ENCODE results near the gene ZDHHC20. TPM values are rescaled to one million over a fixed set of nuclear protein-coding genes. Genes with fewer than 3 reads are reported as not detected.

Gene ZDHHC20
- polyA plus RNA-seq, 4 donors = 17.8 to 68.8 (median 23.1) TPM

DNA sequence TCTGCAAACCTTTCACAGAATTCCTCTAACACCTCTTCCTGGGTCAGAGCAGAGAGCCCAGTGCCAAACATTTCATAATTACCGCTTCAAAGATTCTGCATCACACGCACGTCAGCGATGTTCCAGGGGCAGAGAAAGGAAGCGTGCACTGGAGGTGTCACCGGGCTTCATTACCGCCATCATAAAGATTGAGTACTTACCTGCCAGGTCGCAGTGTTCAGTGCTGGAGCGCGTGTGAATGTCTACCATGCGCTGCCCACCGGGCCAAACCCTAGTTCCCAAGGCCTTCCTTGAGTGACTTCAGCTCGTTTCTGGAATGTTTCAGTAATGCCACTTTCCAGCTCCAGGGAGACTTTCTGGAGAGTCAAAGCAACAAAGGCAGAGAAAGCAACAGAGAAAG lies 104.4 kb downstream of the ZDHHC20 start:
- H3K36me3 ChIP-seq (ENCODE audit: control insufficient read depth in 3 of 3, insufficient read depth in 2 of 3, low read depth in 1 of 3, low read length in 3 of 3) = no peaks in the 10 kb centered on the region
- FAIRE-seq = no peak
- peaks cover 0 to 3% of the 10 kb centered on the region in 2 donors for H3K9me3 ChIP-seq (ENCODE audit: control insufficient read depth in 2 of 2, insufficient read depth in 1 of 2, low read depth in 1 of 2, low read length in 1 of 2)
- no peaks in the 10 kb centered on the region for H3K4me1 ChIP-seq (ENCODE audit: control insufficient read depth in 3 of 3, insufficient read depth in 2 of 3, low read depth in 1 of 3, low read length in 2 of 3)
- WGBS, 3 donors = 91 to 93% (median 93%) methylated on average over 13 of the region's 13 CpGs
- H3K27me3 ChIP-seq (ENCODE audit: control insufficient read depth in 3 of 3, insufficient read depth in 3 of 3, low read length in 3 of 3) = no peaks in the 10 kb centered on the region
- no peak for DNase-seq
- H3K4me3 ChIP-seq (ENCODE audit: low read depth in 1 of 3, low read length in 3 of 3) = no peak overlapping the region
- no peak overlapping the region for H3K27ac ChIP-seq (ENCODE audit: low read depth in 1 of 3, low read length in 2 of 3)

DNA sequence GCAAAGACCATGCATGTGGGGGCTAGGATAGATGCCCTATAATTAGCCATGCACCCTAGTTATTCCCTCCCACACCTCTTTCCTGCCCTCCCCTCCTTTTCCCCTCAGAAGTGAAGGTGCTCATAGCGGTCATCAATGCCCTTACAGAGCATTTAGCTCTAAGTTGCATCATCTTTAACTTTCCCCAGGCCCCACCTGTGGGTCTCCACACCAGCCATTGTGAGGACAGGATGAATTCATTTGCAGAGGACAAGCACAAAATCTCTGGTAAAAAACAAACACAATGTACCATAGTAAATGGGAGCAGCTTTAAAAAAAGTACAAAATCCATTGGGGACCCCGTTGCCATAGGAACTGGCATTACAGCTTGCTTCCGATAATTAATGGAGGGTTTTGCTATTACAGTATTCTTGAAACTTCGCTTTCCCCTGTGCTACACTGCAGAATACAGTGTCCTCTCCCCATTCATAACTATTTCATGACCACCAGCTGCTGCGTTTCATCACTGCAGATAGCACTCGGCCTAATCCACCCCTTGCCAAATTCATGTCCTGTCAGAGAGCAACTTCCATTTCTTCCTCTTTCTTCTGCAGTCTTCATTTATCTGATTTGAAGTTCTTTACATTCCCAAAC lies 110.5 kb downstream of the ZDHHC20 start:
- Histone ChIP-seq H3K9me3 (ENCODE audit: control insufficient read depth in 2 of 2, insufficient read depth in 1 of 2, low read depth in 1 of 2, low read length in 1 of 2) (no peaks in the 10 kb centered on the region), H3K4me3 (ENCODE audit: low read depth in 1 of 3, low read length in 3 of 3) (no peak overlapping the region), H3K27me3 (ENCODE audit: control insufficient read depth in 3 of 3, insufficient read depth in 3 of 3, low read length in 3 of 3) (no peaks in the 10 kb centered on the region), H3K27ac (ENCODE audit: low read depth in 1 of 3, low read length in 2 of 3) (no peak overlapping the region), H3K36me3 (ENCODE audit: control insufficient read depth in 3 of 3, insufficient read depth in 2 of 3, low read depth in 1 of 3, low read length in 3 of 3) (no peaks in the 10 kb centered on the region), H3K4me1 (ENCODE audit: control insufficient read depth in 3 of 3, insufficient read depth in 2 of 3, low read depth in 1 of 3, low read length in 2 of 3) (no peaks in the 10 kb centered on the region)
- 71 to 82% (median 79%) methylated on average over 6 of the region's 6 CpGs for WGBS, 3 donors
- DNase-seq (no peak), FAIRE-seq (no peak)

DNA sequence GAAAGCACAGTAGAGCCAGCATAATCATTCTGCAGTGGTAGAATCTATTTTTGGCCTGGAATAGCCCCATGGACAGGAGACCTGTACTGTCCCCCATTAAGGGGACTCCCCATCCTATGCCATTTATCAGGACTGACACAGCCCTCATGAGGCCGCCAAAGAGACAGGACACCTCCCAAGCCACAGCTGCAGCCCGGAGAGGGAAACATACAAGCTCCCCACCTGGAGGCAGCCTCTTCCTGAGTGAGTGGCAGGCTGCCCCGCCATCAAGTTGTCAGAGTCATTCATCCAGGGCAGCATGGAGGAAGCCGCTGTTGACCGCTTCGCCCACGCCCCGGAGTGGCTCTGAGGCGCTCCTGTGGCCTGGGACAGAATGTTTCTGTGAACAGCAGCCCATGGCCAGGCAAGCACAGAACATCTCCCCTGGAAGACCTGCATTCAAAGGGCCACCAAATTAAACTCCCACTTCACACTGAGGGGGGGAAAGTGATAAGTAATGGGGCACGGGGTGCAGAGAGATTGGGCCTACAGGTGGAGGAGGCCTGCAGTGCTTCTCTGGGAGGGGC lies 111.3 kb downstream of the ZDHHC20 start:
- H3K4me3 ChIP-seq (ENCODE audit: low read depth in 1 of 3, low read length in 3 of 3) = no peak overlapping the region
- no peaks in the 10 kb centered on the region for H3K36me3 ChIP-seq (ENCODE audit: control insufficient read depth in 3 of 3, insufficient read depth in 2 of 3, low read depth in 1 of 3, low read length in 3 of 3)
- H3K27ac ChIP-seq (ENCODE audit: low read depth in 1 of 3, low read length in 2 of 3) = no peak overlapping the region
- H3K4me1 ChIP-seq (ENCODE audit: control insufficient read depth in 3 of 3, insufficient read depth in 2 of 3, low read depth in 1 of 3, low read length in 2 of 3) = no peaks in the 10 kb centered on the region
- WGBS, 3 donors = 81 to 86% (median 85%) methylated on average over 10 of the region's 10 CpGs
- H3K9me3 ChIP-seq (ENCODE audit: control insufficient read depth in 2 of 2, insufficient read depth in 1 of 2, low read depth in 1 of 2, low read length in 1 of 2) = no peaks in the 10 kb centered on the region
- DNase-seq = no peak
- FAIRE-seq = no peak
- H3K27me3 ChIP-seq (ENCODE audit: control insufficient read depth in 3 of 3, insufficient read depth in 3 of 3, low read length in 3 of 3) = no peaks in the 10 kb centered on the region

DNA sequence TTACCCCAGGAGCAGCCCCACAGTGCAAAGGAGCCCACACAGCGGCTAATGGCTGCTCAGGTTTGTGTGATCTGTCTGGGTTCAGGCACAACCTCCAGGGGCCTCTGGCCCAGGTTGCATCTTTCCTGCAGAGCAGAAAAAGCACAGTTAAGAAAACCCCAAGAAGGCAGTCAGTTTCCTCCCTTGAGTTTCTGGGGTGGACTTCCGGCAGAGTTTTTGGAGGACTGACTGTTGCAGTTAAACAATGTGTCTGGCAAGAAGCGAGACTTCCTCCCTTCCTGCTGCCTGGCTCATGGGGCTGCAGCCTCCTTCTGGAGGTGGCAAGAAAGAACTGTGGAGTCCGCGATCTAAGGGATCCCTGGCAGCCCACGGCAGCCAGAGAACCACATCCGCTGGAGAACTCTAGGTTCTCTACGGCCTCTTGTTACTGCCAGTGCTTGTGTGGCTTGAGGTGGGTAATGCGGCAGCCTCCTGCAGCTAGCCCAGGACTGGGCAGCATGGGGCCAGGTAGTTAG lies 114.4 kb downstream of the ZDHHC20 start:
- Histone ChIP-seq H3K27me3 (ENCODE audit: control insufficient read depth in 3 of 3, insufficient read depth in 3 of 3, low read length in 3 of 3) (no peaks in the 10 kb centered on the region), H3K4me1 (ENCODE audit: control insufficient read depth in 3 of 3, insufficient read depth in 2 of 3, low read depth in 1 of 3, low read length in 2 of 3) (no peaks in the 10 kb centered on the region), H3K27ac (ENCODE audit: low read depth in 1 of 3, low read length in 2 of 3) (no peak overlapping the region), H3K36me3 (ENCODE audit: control insufficient read depth in 3 of 3, insufficient read depth in 2 of 3, low read depth in 1 of 3, low read length in 3 of 3) (no peaks in the 10 kb centered on the region), H3K4me3 (ENCODE audit: low read depth in 1 of 3, low read length in 3 of 3) (no peak overlapping the region), H3K9me3 (ENCODE audit: control insufficient read depth in 2 of 2, insufficient read depth in 1 of 2, low read depth in 1 of 2, low read length in 1 of 2) (no peaks in the 10 kb centered on the region)
- 51 to 70% (median 62%) methylated on average over 9 of the region's 9 CpGs for WGBS, 3 donors
- DNase-seq (peak in 1 of 2 donors; percentile 11), FAIRE-seq (no peak)

DNA sequence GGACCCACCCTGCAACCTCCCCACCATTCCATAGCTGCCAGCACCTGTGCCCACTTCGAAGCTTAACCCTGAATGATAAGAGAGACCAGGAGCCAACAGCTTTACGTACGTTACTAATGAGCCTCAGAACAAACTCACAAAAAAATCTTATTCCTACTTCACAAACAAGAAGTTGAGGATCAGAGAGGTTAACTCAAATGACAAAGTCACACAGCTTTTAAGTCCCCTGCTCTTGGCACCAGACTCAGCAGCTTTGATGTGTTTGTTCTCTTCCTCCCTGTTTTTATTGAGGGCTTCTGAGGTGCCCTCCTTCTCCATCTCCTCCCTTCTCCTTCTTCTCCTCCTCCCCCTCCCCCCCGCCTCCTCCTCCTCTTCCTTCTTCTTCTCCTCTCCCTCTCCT lies 115.4 kb downstream of the ZDHHC20 start:
- 79 to 95% (median 87%) methylated on average over 4 of the region's 4 CpGs for WGBS, 3 donors
- DNase-seq = no peak
- H3K4me3 ChIP-seq (ENCODE audit: low read depth in 1 of 3, low read length in 3 of 3) = no peak overlapping the region
- no peaks in the 10 kb centered on the region for H3K27me3 ChIP-seq (ENCODE audit: control insufficient read depth in 3 of 3, insufficient read depth in 3 of 3, low read length in 3 of 3)
- H3K27ac ChIP-seq (ENCODE audit: low read depth in 1 of 3, low read length in 2 of 3) = no peak overlapping the region
- H3K9me3 ChIP-seq (ENCODE audit: control insufficient read depth in 2 of 2, insufficient read depth in 1 of 2, low read depth in 1 of 2, low read length in 1 of 2) = no peaks in the 10 kb centered on the region
- FAIRE-seq = no peak
- no peaks in the 10 kb centered on the region for H3K36me3 ChIP-seq (ENCODE audit: control insufficient read depth in 3 of 3, insufficient read depth in 2 of 3, low read depth in 1 of 3, low read length in 3 of 3)
- H3K4me1 ChIP-seq (ENCODE audit: control insufficient read depth in 3 of 3, insufficient read depth in 2 of 3, low read depth in 1 of 3, low read length in 2 of 3) = no peaks in the 10 kb centered on the region

DNA sequence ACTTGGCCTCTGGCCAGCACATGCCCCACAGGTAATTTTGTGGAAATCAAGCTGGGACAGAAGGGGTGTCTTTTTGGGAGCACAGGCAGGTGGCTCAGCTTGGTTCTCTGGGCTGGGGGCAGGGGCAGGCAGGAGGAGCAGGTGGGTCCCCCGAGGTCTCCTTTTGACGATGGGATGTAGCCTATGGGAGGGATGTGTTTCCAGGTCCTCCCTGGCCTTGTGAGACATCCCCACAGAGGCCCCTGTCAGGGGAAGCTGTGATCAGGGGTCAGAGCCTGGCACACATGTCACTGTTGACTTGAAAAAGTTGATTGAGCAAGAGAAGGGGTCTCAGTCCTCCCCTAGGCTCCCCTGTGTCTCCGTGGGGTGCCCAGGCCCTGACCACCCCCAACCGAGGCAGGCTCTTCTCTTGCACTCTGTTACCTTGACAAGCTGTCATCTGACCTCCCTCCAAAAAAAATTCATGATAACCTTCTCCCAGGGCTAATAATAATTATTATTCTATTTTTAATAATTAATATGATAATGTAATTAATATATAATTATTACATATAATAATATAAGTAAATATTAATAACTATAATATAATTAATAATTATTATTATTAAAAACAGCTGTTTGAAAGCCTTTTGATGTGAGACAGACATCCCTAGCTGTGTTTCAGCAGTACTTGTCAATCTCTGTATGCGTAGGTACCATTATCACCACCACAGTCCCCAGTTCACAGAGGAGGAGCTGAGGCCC lies 116.2 kb downstream of the ZDHHC20 start:
- no peaks in the 10 kb centered on the region for H3K36me3 ChIP-seq (ENCODE audit: control insufficient read depth in 3 of 3, insufficient read depth in 2 of 3, low read depth in 1 of 3, low read length in 3 of 3)
- FAIRE-seq (no peak), DNase-seq (no peak)
- H3K4me1 ChIP-seq (ENCODE audit: control insufficient read depth in 3 of 3, insufficient read depth in 2 of 3, low read depth in 1 of 3, low read length in 2 of 3) = no peaks in the 10 kb centered on the region
- WGBS, 3 donors = 77 to 85% (median 77%) methylated on average over 5 of the region's 5 CpGs
- no peak overlapping the region for H3K4me3 ChIP-seq (ENCODE audit: low read depth in 1 of 3, low read length in 3 of 3)
- no peaks in the 10 kb centered on the region for H3K27me3 ChIP-seq (ENCODE audit: control insufficient read depth in 3 of 3, insufficient read depth in 3 of 3, low read length in 3 of 3)
- H3K27ac ChIP-seq (ENCODE audit: low read depth in 1 of 3, low read length in 2 of 3) = no peak overlapping the region
- no peaks in the 10 kb centered on the region for H3K9me3 ChIP-seq (ENCODE audit: control insufficient read depth in 2 of 2, insufficient read depth in 1 of 2, low read depth in 1 of 2, low read length in 1 of 2)

DNA sequence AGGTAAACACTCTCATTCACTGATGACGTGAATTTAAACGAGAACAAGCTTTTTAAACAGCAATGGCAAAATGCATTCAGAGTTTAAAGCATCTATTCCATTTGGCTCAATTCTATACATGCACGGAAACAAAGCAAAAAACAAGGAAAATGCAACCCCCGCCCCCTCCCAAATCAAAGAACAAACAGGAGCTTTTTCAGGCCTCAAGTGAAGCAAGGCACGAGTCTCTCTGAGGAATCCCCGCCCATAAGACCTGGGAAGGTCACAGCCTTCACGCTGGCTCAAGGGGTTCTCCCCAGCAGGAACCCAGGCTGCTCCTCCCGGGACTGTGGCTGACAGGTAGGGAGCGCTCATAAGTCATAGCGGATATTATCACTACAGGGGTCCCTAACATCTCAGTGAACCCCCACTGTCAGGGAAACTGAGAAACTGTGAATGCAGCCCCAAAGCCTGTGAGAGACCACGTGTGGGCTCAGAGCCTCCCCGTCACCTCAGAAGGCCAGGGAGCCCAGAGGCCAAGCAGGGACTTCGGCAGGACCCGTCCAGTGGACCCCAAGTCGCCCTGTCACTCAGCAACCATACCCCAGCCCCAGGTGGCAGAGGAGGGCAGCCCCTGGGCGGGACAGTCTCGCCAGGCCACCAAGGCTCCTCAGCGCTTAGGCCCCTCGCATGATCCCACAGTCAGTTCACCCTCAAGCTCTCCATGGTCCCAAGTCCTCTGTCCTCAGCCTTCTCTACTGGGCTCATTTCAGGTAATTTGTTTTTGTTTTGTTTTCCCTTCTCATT lies 117.3 kb downstream of the ZDHHC20 start:
- no peak overlapping the region for H3K4me3 ChIP-seq (ENCODE audit: low read depth in 1 of 3, low read length in 3 of 3)
- DNase-seq (no peak), FAIRE-seq (no peak)
- WGBS, 3 donors = 84 to 86% (median 85%) methylated on average over 19 of the region's 19 CpGs
- no peaks in the 10 kb centered on the region for H3K36me3 ChIP-seq (ENCODE audit: control insufficient read depth in 3 of 3, insufficient read depth in 2 of 3, low read depth in 1 of 3, low read length in 3 of 3)
- H3K27me3 ChIP-seq (ENCODE audit: control insufficient read depth in 3 of 3, insufficient read depth in 3 of 3, low read length in 3 of 3) = no peaks in the 10 kb centered on the region
- no peak overlapping the region for H3K27ac ChIP-seq (ENCODE audit: low read depth in 1 of 3, low read length in 2 of 3)
- no peaks in the 10 kb centered on the region for H3K4me1 ChIP-seq (ENCODE audit: control insufficient read depth in 3 of 3, insufficient read depth in 2 of 3, low read depth in 1 of 3, low read length in 2 of 3)
- no peaks in the 10 kb centered on the region for H3K9me3 ChIP-seq (ENCODE audit: control insufficient read depth in 2 of 2, insufficient read depth in 1 of 2, low read depth in 1 of 2, low read length in 1 of 2)

DNA sequence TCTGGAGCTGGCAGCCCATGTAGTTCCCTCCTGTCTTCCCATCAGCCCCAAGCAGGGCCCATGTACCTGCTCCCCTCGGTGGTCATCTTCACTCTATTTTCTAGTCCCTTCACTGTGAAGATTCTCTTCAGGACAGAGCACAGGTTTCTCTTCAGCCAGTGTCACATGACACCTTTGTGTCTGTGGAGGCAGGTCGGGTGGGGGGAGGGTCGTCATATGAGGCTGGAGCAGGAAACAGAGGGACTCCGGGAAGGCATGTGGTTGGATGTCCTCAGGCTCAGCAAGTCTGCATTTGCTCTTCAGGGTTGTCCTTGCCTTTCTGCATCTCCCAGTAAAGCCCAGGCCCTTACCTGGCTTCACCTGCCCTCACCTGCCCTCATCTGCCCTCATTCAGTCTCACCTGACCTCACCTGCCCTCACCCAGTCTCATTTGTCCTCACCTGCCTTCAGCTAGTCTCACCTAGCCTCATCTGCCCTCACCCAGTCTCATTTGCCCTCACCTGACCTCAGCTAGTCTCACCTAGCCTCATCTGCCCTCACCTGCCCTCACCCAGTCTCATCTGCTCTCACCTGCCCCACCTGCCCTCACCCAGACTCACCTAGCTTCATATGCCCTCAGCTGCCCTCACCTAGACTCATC lies 120.3 kb downstream of the ZDHHC20 start:
- no peaks in the 10 kb centered on the region for H3K36me3 ChIP-seq (ENCODE audit: control insufficient read depth in 3 of 3, insufficient read depth in 2 of 3, low read depth in 1 of 3, low read length in 3 of 3)
- WGBS, 3 donors = 30 to 42% (median 34%) methylated on average over 4 of the region's 4 CpGs
- no peaks in the 10 kb centered on the region for H3K4me1 ChIP-seq (ENCODE audit: control insufficient read depth in 3 of 3, insufficient read depth in 2 of 3, low read depth in 1 of 3, low read length in 2 of 3)
- no peak for FAIRE-seq
- no peaks in the 10 kb centered on the region for H3K9me3 ChIP-seq (ENCODE audit: control insufficient read depth in 2 of 2, insufficient read depth in 1 of 2, low read depth in 1 of 2, low read length in 1 of 2)
- H3K4me3 ChIP-seq (ENCODE audit: low read depth in 1 of 3, low read length in 3 of 3) = no peak overlapping the region
- H3K27ac ChIP-seq (ENCODE audit: low read depth in 1 of 3, low read length in 2 of 3) = no peak overlapping the region
- no peaks in the 10 kb centered on the region for H3K27me3 ChIP-seq (ENCODE audit: control insufficient read depth in 3 of 3, insufficient read depth in 3 of 3, low read length in 3 of 3)
- DNase-seq = no peak

Data from small intestine (tissue), 7 donors.